ENCODE results near the gene ARCN1.

GRCh38 chr11:118527109-118527508, 45.1 kb upstream of the ARCN1 start, which contains the start of gene TTC36:
- no peak for TF ChIP-seq CTCF (IDR thresholded peaks at IDR 0.05)
- TF ChIP-seq EZH2 (IDR thresholded peaks at IDR 0.05; ENCODE audit: borderline replicate concordance, insufficient read depth, low read depth, low read length, poor library complexity, severe bottlenecking) = no peak

All from B cell (primary cell).